HCT116 (cell line): ENCODE measurements around the gene KIAA1549. TPM values are rescaled to one million over a fixed set of nuclear protein-coding genes. Genes with fewer than 3 reads are reported as not detected.

Source experiments
- ATAC-seq: fragments of 200-7000 bp; cut with Tn5 transposase; 2 replicates; pipeline ENCODE4 v1.9.1; 2020; ENCODE audit warnings: mild to moderate bottlenecking, moderate library complexity
- BruUV-seq: library from RNA; stranded (reverse); fragments of 400-500 nt; replicated peaks from 2 replicates; lab custom pipeline; 2021; lab: Mats Ljungman, UMichigan
- CTCF ChIA-PET: fragments of 300-600 bp; sonication (Branson Sonifier 250); formaldehyde crosslinking; loops from one replicate; lab custom pipeline; 2021; ENCODE audit warnings: antibody characterized with exemption; lab: Charles Lee
- POLR2A ChIA-PET: fragments of 300-600, 350-600 bp; sonication (Branson Sonifier 250); formaldehyde crosslinking; loops from one replicate; lab custom pipeline; 2021; ENCODE audit warnings: antibody characterized with exemption; lab: Charles Lee
- RAD21 ChIA-PET, 2 experiments: fragments of 300-600 bp; sonication (Branson Sonifier 250); formaldehyde crosslinking; loops; one replicate each; lab custom pipeline; 2023; ENCODE audit warnings: low total read pairs in 2 of 2; ENCODE audit not compliant: uncharacterized antibody in 2 of 2, unreplicated experiment in 2 of 2, low non-redundant PET in 1 of 2; lab: Charles Lee
- DNase-seq: peaks from one replicate; pipeline ENCODE4 v3.0.0-alpha.2; 2010; ENCODE audit warnings: low read depth, low spot score
- H2AFZ ChIP-seq: fragments of 200-600 bp; shearing (Covaris generic), sonication (generic); 2 replicates; pipeline ENCODE4 v1.6.1; 2017; ENCODE audit warnings: low read depth, mixed run types, mixed read lengths, antibody characterized with exemption, low read length; ENCODE audit not compliant: poor library complexity, severe bottlenecking
- H3K27ac ChIP-seq: 2 replicates; pipeline ENCODE4 v1.5.1; 2012; ENCODE audit warnings: low read depth, low read length
- H3K27me3 ChIP-seq: fragments of 200-600 bp; sonication (generic); 2 replicates; pipeline ENCODE4 v1.6.1; 2016; ENCODE audit warnings: mixed run types, low read length, mixed read lengths; ENCODE audit not compliant: insufficient read depth
- H3K36me3 ChIP-seq, 2 experiments: fragments of 200-500 bp in 1 of 2; fragments of 200-600 bp in 1 of 2; sonication (Bioruptor generic) in 1 of 2; sonication (generic) in 1 of 2; 2 replicates each; pipeline versions ENCODE4 v1.5.1 to v1.6.1; 2014 to 2016; ENCODE audit warnings: low read length in 2 of 2, inconsistent platforms in 1 of 2, mixed read lengths in 1 of 2, mixed run types in 1 of 2; ENCODE audit not compliant: insufficient read depth in 2 of 2, control insufficient read depth in 1 of 2
- H3K4me1 ChIP-seq, 2 experiments: fragments of 200-600 bp in 1 of 2; sonication (generic) in 1 of 2; 2 replicates each; pipeline versions ENCODE4 v1.5.1 to v1.6.1; 2012 to 2017; ENCODE audit warnings: low read length in 2 of 2, inconsistent platforms in 1 of 2, mild to moderate bottlenecking in 1 of 2, mixed read lengths in 1 of 2, mixed run types in 1 of 2, moderate library complexity in 1 of 2; ENCODE audit not compliant: insufficient read depth in 2 of 2, control insufficient read depth in 1 of 2
- H3K4me2 ChIP-seq: fragments of 200-600 bp; sonication (generic); 2 replicates; pipeline ENCODE4 v1.6.1; 2017; ENCODE audit warnings: mixed run types, low read length, mixed read lengths
- H3K4me3 ChIP-seq, 2 experiments: fragments of 200-600 bp in 1 of 2; sonication (generic) in 1 of 2; replicated peaks in 1 of 2; 2 replicates each; pipeline ENCODE4 v1.5.1; 2011 to 2016; ENCODE audit warnings: low read length in 2 of 2, control low read depth in 1 of 2, low read depth in 1 of 2, mild to moderate bottlenecking in 1 of 2, mixed read lengths in 1 of 2, mixed run types in 1 of 2
- H3K79me2 ChIP-seq: fragments of 200-600 bp; sonication (generic); 2 replicates; pipeline ENCODE4 v1.6.1; 2017; ENCODE audit warnings: mild to moderate bottlenecking, mixed run types, low read length, moderate library complexity, mixed read lengths; ENCODE audit not compliant: insufficient read depth
- H3K9ac ChIP-seq: fragments of 200-600 bp; sonication (generic); 2 replicates; pipeline ENCODE4 v1.6.1; 2016; ENCODE audit warnings: low read length, mixed read lengths
- H3K9me2 ChIP-seq: fragments of 200-600 bp; sonication (generic), shearing (Covaris generic); 2 replicates; pipeline ENCODE4 v1.6.1; 2017; ENCODE audit warnings: mixed run types, mild to moderate bottlenecking, moderate library complexity; ENCODE audit not compliant: insufficient read depth
- H3K9me3 ChIP-seq, 2 experiments: fragments of 200-500 bp in 1 of 2; fragments of 200-600 bp in 1 of 2; sonication (Bioruptor generic) in 1 of 2; sonication (generic) in 1 of 2; 2 replicates each; pipeline ENCODE4 v1.6.1; 2014 to 2017; ENCODE audit warnings: low read length in 2 of 2, mixed read lengths in 2 of 2, inconsistent platforms in 1 of 2, low read depth in 1 of 2, mild to moderate bottlenecking in 1 of 2, mixed run types in 1 of 2, moderate library complexity in 1 of 2; ENCODE audit not compliant: control insufficient read depth in 1 of 2, insufficient read depth in 1 of 2
- H4K20me1 ChIP-seq: fragments of 200-600 bp; sonication (generic), shearing (Covaris generic); 2 replicates; pipeline ENCODE4 v1.6.1; 2017; ENCODE audit warnings: mixed run types, mild to moderate bottlenecking, moderate library complexity; ENCODE audit not compliant: insufficient read depth
- ATF3 ChIP-seq: IDR thresholded peaks from 2 replicates; pipeline ENCODE4 v1.6.1; 2012
- CEBPB ChIP-seq: IDR thresholded peaks from 2 replicates; pipeline ENCODE4 v1.6.1; 2012; ENCODE audit warnings: low read depth
- EGR1 ChIP-seq: IDR thresholded peaks from 2 replicates; pipeline ENCODE4 v1.6.1; 2012; ENCODE audit warnings: low read depth
- ELF1 ChIP-seq: IDR thresholded peaks from 2 replicates; pipeline ENCODE4 v1.6.1; 2012; ENCODE audit warnings: low read depth, borderline replicate concordance
- RAD21 ChIP-seq: IDR thresholded peaks from 2 replicates; pipeline ENCODE4 v1.6.1; 2012; ENCODE audit warnings: low read depth, mild to moderate bottlenecking
- SIN3A ChIP-seq: IDR thresholded peaks from 2 replicates; pipeline ENCODE4 v1.6.1; 2012; ENCODE audit warnings: low read depth
- SRF ChIP-seq: IDR thresholded peaks from 2 replicates; pipeline ENCODE4 v1.6.1; 2012; ENCODE audit warnings: low read depth
- ZBTB33 ChIP-seq: IDR thresholded peaks from 2 replicates; pipeline ENCODE4 v1.6.1; 2011; ENCODE audit warnings: mild to moderate bottlenecking, low read length, moderate library complexity; ENCODE audit not compliant: insufficient replicate concordance; ENCODE audit errors: extremely low read depth
- intact Hi-C: fragments of 100-400 bp; cut with micrococcal nuclease; formaldehyde crosslinking; loops from 2 replicates; pipeline ENCODE4 v1.10.0; 2022
- total RNA-seq: library from RNA; stranded (reverse); gene quantifications from one replicate; pipeline ENCODE4 v1.2.1, GENCODE V29; 2021; ENCODE audit not compliant: unreplicated experiment
- TF ChIP-seq, protein P1 (sequence below): IDR thresholded peaks from 2 replicates; pipeline ENCODE4 v1.6.1; 2012
- TF ChIP-seq, protein P2 (sequence below): IDR thresholded peaks from 2 replicates; pipeline ENCODE4 v1.6.1; 2012; ENCODE audit warnings: low read depth
- TF ChIP-seq, protein P3 (sequence below), 3 experiments: fragments of 200-600 bp in 1 of 3; sonication (generic) in 1 of 3; IDR thresholded peaks in 2 of 3; conservative IDR thresholded peaks in 1 of 3; 2 replicates each; pipeline ENCODE4 v1.5.1; 2012 to 2017; ENCODE audit warnings: low read depth in 2 of 3, low read length in 2 of 3, antibody characterized with exemption in 1 of 3, borderline replicate concordance in 1 of 3, control low read depth in 1 of 3, mild to moderate bottlenecking in 1 of 3, mixed read lengths in 1 of 3, mixed run types in 1 of 3, moderate library complexity in 1 of 3; ENCODE audit not compliant: insufficient read depth in 1 of 3

Gene KIAA1549
- total RNA-seq, 1 experiment from 2014 or later = 3.9 TPM

- H3K36me3 ChIP-seq = no peaks in the 10 kb centered on the region
- H3K4me1 ChIP-seq = no peaks in the 10 kb centered on the region; a peak in 1 of 4 replicates
- RAD21 ChIA-PET = no interaction called here
- TF ChIP-seq, protein P1, sequence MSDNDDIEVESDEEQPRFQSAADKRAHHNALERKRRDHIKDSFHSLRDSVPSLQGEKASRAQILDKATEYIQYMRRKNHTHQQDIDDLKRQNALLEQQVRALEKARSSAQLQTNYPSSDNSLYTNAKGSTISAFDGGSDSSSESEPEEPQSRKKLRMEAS = no peak
- TF ChIP-seq ZBTB33 (no peak), EGR1 (no peak), ELF1 (no peak), SIN3A (no peak), SRF (no peak), RAD21 (no peak), CEBPB (no peak), ATF3 (no peak)
- TF ChIP-seq, protein P2, sequence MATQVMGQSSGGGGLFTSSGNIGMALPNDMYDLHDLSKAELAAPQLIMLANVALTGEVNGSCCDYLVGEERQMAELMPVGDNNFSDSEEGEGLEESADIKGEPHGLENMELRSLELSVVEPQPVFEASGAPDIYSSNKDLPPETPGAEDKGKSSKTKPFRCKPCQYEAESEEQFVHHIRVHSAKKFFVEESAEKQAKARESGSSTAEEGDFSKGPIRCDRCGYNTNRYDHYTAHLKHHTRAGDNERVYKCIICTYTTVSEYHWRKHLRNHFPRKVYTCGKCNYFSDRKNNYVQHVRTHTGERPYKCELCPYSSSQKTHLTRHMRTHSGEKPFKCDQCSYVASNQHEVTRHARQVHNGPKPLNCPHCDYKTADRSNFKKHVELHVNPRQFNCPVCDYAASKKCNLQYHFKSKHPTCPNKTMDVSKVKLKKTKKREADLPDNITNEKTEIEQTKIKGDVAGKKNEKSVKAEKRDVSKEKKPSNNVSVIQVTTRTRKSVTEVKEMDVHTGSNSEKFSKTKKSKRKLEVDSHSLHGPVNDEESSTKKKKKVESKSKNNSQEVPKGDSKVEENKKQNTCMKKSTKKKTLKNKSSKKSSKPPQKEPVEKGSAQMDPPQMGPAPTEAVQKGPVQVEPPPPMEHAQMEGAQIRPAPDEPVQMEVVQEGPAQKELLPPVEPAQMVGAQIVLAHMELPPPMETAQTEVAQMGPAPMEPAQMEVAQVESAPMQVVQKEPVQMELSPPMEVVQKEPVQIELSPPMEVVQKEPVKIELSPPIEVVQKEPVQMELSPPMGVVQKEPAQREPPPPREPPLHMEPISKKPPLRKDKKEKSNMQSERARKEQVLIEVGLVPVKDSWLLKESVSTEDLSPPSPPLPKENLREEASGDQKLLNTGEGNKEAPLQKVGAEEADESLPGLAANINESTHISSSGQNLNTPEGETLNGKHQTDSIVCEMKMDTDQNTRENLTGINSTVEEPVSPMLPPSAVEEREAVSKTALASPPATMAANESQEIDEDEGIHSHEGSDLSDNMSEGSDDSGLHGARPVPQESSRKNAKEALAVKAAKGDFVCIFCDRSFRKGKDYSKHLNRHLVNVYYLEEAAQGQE = no peak
- TF ChIP-seq, protein P3, sequence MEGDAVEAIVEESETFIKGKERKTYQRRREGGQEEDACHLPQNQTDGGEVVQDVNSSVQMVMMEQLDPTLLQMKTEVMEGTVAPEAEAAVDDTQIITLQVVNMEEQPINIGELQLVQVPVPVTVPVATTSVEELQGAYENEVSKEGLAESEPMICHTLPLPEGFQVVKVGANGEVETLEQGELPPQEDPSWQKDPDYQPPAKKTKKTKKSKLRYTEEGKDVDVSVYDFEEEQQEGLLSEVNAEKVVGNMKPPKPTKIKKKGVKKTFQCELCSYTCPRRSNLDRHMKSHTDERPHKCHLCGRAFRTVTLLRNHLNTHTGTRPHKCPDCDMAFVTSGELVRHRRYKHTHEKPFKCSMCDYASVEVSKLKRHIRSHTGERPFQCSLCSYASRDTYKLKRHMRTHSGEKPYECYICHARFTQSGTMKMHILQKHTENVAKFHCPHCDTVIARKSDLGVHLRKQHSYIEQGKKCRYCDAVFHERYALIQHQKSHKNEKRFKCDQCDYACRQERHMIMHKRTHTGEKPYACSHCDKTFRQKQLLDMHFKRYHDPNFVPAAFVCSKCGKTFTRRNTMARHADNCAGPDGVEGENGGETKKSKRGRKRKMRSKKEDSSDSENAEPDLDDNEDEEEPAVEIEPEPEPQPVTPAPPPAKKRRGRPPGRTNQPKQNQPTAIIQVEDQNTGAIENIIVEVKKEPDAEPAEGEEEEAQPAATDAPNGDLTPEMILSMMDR (IDR thresholded peaks at IDR 0.05 in 2 of 3, conservative IDR thresholded peaks at IDR 0.05 in 1 of 3; ENCODE audit: borderline replicate concordance in 1 of 3, insufficient read depth in 1 of 3, low read depth in 2 of 3, low read length in 2 of 3) = no peak
- POLR2A ChIA-PET = no interaction called here
- no peaks in the 10 kb centered on the region for H4K20me1 ChIP-seq
- no peak overlapping the region for H3K9ac ChIP-seq
- no peak overlapping the region for H3K4me3 ChIP-seq
- intact Hi-C loops = no loop called here
- no peaks in the 10 kb centered on the region for H3K79me2 ChIP-seq
- no peak overlapping the region for H3K4me2 ChIP-seq
- DNase-seq (no peak), ATAC-seq (no peak)
- H3K27me3 ChIP-seq = no peaks in the 10 kb centered on the region
- no TSS peak for BruUV-seq
- CTCF ChIA-PET = no interaction called here
- H2AFZ ChIP-seq = no peak overlapping the region
- no peaks in the 10 kb centered on the region for H3K9me2 ChIP-seq
- H3K27ac ChIP-seq = no peak overlapping the region
- H3K9me3 ChIP-seq = no peaks in the 10 kb centered on the region
These were observed 100.2 kb downstream of the KIAA1549 start for GRCh38 chr7:138880881-138881578.
